Bronchial epithelial cell (primary cell): ENCODE data around the gene SCN1A. TPM values are rescaled to one million over a fixed set of nuclear protein-coding genes. Genes with fewer than 3 reads are reported as not detected.

Experiments used
- DNase-seq: peaks from one replicate; pipeline ENCODE4 v3.0.0-alpha.2; 2010; ENCODE audit warnings: low read depth
- FAIRE-seq: peaks from 2 replicates; lab custom pipeline; 2011; peaks lifted over from hg19 to GRCh38; lab: Jason Lieb, UNC
- H3K27me3 ChIP-seq: 2 replicates; pipeline ENCODE4 v1.5.1; 2011; ENCODE audit warnings: low read length; ENCODE audit not compliant: control insufficient read depth, insufficient read depth
- H3K36me3 ChIP-seq: 2 replicates; pipeline ENCODE4 v1.5.1; 2011; ENCODE audit warnings: low read length; ENCODE audit not compliant: control insufficient read depth, insufficient read depth
- H3K4me3 ChIP-seq: 2 replicates; pipeline ENCODE4 v1.5.1; 2011; ENCODE audit warnings: mild to moderate bottlenecking, low read depth, low read length, control low read depth
- total RNA-seq: library from RNA; depleted of rRNA; stranded (reverse); fragments of >200 nt; gene quantifications from 2 replicates; pipeline ENCODE4 v1.2.1, GENCODE V29; 2014
- TF ChIP-seq, protein P1 (sequence below): IDR thresholded peaks from 2 replicates; pipeline ENCODE4 v1.5.1; 2011; ENCODE audit warnings: mild to moderate bottlenecking, moderate library complexity, low read length, control low read depth, inconsistent platforms; ENCODE audit not compliant: insufficient read depth, severe bottlenecking

The SCN1A gene
- total RNA-seq, 1 donor from 2014 or later = not detected

DNA sequence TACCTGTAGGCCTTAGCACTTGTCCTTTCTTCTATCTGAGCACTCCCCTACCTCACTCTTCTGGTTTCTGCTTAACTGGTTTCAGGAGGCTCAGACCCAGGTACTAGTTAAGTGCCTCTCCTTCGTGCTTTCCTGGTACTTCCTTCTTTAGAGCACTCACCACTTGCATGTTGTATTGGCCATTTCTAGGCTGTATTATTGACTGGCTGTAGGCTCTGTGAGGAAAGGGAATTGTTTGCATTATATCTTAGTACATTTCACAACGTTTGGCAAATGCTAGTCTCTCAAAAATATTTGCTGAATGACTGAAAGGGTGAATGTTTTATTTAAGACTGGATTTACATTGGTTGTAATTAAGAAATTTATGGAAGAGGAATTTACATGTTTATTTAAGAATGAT lies 36.0 kb upstream of the SCN1A start:
- TF ChIP-seq, protein P1, sequence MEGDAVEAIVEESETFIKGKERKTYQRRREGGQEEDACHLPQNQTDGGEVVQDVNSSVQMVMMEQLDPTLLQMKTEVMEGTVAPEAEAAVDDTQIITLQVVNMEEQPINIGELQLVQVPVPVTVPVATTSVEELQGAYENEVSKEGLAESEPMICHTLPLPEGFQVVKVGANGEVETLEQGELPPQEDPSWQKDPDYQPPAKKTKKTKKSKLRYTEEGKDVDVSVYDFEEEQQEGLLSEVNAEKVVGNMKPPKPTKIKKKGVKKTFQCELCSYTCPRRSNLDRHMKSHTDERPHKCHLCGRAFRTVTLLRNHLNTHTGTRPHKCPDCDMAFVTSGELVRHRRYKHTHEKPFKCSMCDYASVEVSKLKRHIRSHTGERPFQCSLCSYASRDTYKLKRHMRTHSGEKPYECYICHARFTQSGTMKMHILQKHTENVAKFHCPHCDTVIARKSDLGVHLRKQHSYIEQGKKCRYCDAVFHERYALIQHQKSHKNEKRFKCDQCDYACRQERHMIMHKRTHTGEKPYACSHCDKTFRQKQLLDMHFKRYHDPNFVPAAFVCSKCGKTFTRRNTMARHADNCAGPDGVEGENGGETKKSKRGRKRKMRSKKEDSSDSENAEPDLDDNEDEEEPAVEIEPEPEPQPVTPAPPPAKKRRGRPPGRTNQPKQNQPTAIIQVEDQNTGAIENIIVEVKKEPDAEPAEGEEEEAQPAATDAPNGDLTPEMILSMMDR = no peak
- Histone ChIP-seq H3K4me3 (no peak overlapping the region), H3K36me3 (no peaks in the 10 kb centered on the region), H3K27me3 (no peaks in the 10 kb centered on the region)
- no peak for FAIRE-seq
- DNase-seq = no peak

DNA sequence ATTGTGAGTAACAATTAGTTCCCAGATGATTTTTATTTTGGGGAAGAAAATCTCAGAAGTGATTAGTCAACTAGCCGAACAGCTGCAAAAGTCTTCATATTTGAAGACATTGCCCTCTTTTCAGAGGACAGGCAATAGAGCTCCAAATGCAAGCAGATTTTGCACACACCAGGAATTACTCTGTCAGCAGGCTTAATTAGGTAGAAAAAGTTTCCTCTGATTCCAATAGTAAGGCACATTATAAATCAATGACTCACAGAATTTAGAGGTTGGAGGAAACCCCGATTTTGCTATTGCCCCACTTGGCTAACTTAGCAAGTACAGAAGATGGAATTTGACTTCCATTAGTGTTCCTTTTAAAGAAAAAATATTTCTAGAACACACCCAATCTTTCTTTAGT lies 30.7 kb upstream of the SCN1A start:
- no peak for DNase-seq
- no peaks in the 10 kb centered on the region for H3K27me3 ChIP-seq
- FAIRE-seq = no peak
- H3K36me3 ChIP-seq = no peaks in the 10 kb centered on the region
- no peak overlapping the region for H3K4me3 ChIP-seq
- TF ChIP-seq, protein P1 = no peak

DNA sequence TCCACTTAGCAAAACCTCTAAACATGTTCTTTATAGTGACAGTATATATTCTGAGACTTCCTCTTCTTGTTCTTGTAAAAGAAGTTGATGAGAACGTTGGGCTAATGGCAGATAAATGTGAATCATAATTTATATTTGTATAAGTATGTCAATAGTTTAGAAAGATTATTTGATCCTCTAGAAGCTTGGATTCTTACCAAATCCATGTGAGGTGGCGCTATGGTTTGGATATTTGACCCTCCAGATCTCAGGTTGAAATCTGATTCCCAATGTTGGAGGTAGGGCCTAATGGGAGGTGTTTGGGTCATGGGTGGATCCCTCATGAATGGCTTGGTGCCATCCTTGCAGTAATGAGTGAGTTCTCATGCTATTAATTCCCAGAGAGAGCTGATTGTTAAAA lies 29.8 kb upstream of the SCN1A start:
- Histone ChIP-seq H3K27me3 (no peaks in the 10 kb centered on the region), H3K36me3 (no peaks in the 10 kb centered on the region), H3K4me3 (no peak overlapping the region)
- DNase-seq (no peak), FAIRE-seq (no peak)
- TF ChIP-seq, protein P1 = no peak

DNA sequence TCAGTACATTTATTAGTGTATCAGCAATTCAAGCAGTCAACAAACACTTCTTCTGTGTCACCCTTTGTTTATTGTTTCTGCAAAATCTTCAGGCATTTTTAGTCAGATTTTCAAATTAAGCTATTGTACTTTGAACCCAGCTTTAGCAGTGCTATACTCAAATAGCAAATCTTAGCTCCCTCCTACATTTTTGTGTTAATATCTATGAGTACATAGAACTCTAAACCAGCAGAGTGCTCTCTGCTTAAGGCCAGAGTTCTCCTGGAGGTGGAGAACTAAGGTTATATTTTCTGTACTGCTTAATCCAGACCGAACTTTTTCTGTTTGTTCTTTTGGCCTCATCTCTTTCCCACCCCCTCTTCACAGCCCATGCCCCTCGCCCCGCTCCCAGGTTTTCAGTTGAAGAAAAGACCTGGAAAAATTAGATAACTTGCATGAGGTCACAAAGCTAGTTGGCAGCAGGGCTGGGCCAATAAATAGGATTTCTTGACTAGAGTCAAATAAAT lies 29.2 kb upstream of the SCN1A start:
- no peak for DNase-seq
- no peak for FAIRE-seq
- Histone ChIP-seq H3K36me3 (no peaks in the 10 kb centered on the region), H3K4me3 (no peak overlapping the region), H3K27me3 (no peaks in the 10 kb centered on the region)
- TF ChIP-seq, protein P1 = no peak

DNA sequence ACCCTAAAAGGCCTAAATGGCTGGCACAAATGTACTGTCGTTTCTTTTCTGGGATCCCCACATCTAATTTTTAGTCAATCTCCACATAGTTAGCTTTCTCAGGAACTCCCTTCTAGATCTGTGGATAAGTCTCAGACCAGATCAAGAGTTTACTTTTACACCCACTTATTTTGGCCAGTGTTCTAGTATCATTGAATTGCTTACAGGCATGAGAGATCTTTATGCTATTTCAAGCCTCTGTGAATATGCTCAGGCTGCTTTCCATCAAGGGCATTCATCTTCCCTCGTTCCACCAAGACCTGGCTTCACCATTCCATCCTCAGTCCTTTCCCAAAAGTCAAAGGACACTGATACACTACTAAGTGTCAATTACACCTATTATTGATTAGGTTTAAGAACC lies 27.8 kb upstream of the SCN1A start:
- no peak overlapping the region for H3K4me3 ChIP-seq
- TF ChIP-seq, protein P1 = no peak
- no peaks in the 10 kb centered on the region for H3K36me3 ChIP-seq
- no peak for FAIRE-seq
- no peak for DNase-seq
- H3K27me3 ChIP-seq = no peaks in the 10 kb centered on the region

DNA sequence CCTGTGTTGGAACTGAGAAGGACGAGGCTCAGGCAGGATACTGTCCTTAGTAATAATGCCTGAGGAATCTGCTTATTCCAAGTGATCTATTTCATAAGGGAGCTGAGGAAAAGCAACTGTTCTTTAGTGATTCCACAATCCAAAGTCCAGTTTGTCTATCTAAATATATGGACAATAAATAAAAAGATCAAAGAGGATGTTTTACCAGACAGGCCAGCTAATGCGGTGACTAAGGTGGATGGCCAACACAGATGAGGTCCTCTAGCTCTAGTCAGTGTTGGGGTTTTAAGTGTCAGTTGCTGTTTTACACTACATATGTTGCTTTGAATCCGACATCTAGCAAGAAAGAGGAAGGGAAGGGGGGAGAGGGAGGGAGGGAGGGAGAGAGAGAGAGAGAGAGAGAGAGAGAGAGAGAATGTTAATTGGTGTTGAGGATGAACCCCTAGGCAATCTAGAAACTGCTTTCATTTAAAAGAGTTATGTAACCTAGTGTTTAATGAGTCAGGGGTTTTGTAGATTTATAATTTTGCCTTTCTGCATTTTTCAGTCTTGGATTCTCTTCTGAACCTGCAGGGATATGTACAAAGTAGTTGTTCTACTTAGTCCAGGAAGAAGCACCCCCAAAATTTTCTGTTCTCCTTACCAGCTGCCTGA lies 27.0 kb upstream of the SCN1A start:
- FAIRE-seq = no peak

More for the DNA sequence above, 27.0 kb upstream of the SCN1A start:
- no peaks in the 10 kb centered on the region for H3K36me3 ChIP-seq
- no peak overlapping the region for H3K4me3 ChIP-seq
- H3K27me3 ChIP-seq = no peaks in the 10 kb centered on the region
- TF ChIP-seq, protein P1 = no peak
- DNase-seq = no peak
